ENCODE measurements around the gene SYNPO2. TPM values are rescaled to one million over a fixed set of nuclear protein-coding genes. Genes with fewer than 3 reads are reported as not detected.
"Not testable (repeated sequence)": the region's sequence is repeated elsewhere in the genome, so short reads cannot be mapped to it uniquely, and the experiment has no call there.

Gene SYNPO2
- total and polyA plus RNA-seq, 4 donors: 85.9 to 1,531 (median 273) TPM

DNA sequence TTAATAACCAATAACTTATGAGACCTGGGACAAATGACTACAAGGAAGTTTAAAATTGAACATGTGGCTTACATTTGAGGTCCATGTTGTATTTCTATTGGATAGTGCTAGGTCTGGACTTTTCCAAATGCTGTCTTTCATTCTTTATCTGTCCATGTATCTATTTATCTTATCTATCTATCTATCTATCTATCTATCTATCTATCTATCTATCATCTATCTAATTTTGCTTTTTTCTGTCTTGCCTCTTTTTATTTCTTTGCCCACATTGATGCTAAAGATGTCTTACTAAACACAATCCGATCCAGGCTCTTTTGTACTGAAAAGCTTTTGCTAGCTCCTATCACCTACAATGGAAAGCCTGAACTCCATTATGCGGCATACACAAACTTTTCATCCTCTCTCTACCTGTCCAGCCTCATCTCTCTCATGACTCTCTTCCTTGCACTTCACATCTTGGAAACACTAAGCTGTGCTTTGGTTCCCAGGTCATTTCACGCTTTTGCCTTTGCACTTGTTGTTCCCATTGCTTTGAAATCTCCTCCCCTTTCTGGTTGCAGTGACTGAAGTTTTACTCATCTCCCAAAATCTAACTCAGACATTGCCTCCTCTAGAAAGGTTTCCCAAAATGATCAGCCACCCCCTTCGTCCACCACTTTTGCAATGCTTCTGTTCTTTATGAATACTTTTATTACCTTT lies 107.2 kb downstream of the SYNPO2 start:
- intact Hi-C loops (cut with DNase I): no loop called here
- WGBS, 2 donors: 85 to 89% methylated on average over 4 of the region's 4 CpGs
- Histone ChIP-seq H3K27me3 (ENCODE audit: control insufficient read depth in 1 of 2, insufficient read depth in 2 of 2, low read length in 1 of 2) (no peaks in the 10 kb centered on the region), H3K36me3 (ENCODE audit: control insufficient read depth in 1 of 2, insufficient read depth in 2 of 2, low read length in 1 of 2) (no peaks in the 10 kb centered on the region), H3K9me3 (ENCODE audit: control insufficient read depth, low read length) (no peaks in the 10 kb centered on the region), H3K4me3 (ENCODE audit: low read length in 2 of 2) (no peak overlapping the region), H3K27ac (ENCODE audit: low read depth in 1 of 2, low read length in 2 of 2) (peak overlapping the region; percentile 76), H3K4me1 (ENCODE audit: control insufficient read depth in 1 of 2, insufficient read depth in 2 of 2, low read length in 2 of 2) (peaks cover 5 to 15% of the 10 kb centered on the region in 2 donors)
- DNase-seq (no peak), ATAC-seq (ENCODE audit: low FRiP score) (no peak)

- Histone ChIP-seq H3K27ac (ENCODE audit: low read depth in 1 of 2, low read length in 2 of 2) (peak overlapping the region; percentile 89 to 99), H3K27me3 (ENCODE audit: control insufficient read depth in 1 of 2, insufficient read depth in 2 of 2, low read length in 1 of 2) (no peaks in the 10 kb centered on the region), H3K9me3 (ENCODE audit: control insufficient read depth, low read length) (no peaks in the 10 kb centered on the region), H3K4me3 (ENCODE audit: low read length in 2 of 2) (no peak overlapping the region), H3K36me3 (ENCODE audit: control insufficient read depth in 1 of 2, insufficient read depth in 2 of 2, low read length in 1 of 2) (no peaks in the 10 kb centered on the region), H3K4me1 (ENCODE audit: control insufficient read depth in 1 of 2, insufficient read depth in 2 of 2, low read length in 2 of 2) (peaks cover 2 to 10% of the 10 kb centered on the region in 2 donors)
- DNase-seq (no peak), ATAC-seq (ENCODE audit: low FRiP score) (peak; percentile 76)
- intact Hi-C loops (cut with DNase I): no loop called here
Measured at GRCh38 chr4:118997601-118998000, 108.9 kb downstream of the SYNPO2 start.

DNA sequence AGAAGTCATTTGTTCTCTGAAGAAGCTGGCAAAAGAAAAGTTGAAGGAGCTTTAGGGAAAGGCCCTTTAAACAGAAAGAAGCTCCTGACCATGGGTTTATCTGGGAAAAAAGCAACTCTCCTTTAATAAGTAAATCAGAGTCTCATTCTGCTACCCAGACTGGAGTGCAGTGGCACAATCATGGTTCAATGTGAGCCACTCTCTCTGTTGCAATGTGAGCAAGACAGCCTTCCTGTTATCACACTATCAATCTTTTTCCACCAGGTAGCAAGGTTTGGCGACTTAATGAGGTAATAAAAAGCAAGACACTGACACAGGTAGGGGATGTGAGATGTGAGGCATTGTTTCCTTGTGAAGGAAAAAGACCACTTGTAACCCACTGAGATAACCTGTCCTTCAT lies 111.3 kb downstream of the SYNPO2 start:
- DNase-seq (no peak), ATAC-seq (ENCODE audit: low FRiP score) (no peak)
- H3K27me3 ChIP-seq (ENCODE audit: control insufficient read depth in 1 of 2, insufficient read depth in 2 of 2, low read length in 1 of 2): no peaks in the 10 kb centered on the region
- H3K9me3 ChIP-seq (ENCODE audit: control insufficient read depth, low read length): no peaks in the 10 kb centered on the region
- intact Hi-C loops (cut with DNase I): no loop called here
- WGBS, 2 donors: 73 to 76% methylated on average over 1 of the region's 1 CpG
- no peak overlapping the region for H3K4me3 ChIP-seq (ENCODE audit: low read length in 2 of 2)
- H3K36me3 ChIP-seq (ENCODE audit: control insufficient read depth in 1 of 2, insufficient read depth in 2 of 2, low read length in 1 of 2): no peaks in the 10 kb centered on the region
- peaks cover 5 to 10% of the 10 kb centered on the region in 2 donors for H3K4me1 ChIP-seq (ENCODE audit: control insufficient read depth in 1 of 2, insufficient read depth in 2 of 2, low read length in 2 of 2)
- H3K27ac ChIP-seq (ENCODE audit: low read depth in 1 of 2, low read length in 2 of 2): peak overlapping the region; percentile 89 to 98

DNA sequence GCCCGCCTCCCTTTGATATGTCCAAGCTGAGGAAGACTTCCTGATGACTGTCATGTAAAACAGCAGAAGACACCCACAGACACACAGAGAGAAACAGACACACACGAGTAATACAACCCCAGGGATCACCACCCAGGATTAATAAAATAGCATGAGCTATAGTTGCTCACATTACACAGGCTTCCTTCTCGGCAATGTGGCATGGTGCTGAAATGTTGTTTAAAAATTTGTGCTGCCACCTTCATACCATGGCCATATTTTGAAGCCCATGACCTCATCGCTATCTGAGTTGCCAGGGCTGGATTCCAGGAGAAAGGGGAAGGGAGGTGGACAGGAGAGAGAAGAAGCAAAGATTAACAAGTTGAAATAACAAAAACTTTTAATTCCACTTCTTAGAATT lies 111.7 kb downstream of the SYNPO2 start:
- 6 to 8% methylated on average over 4 of the region's 4 CpGs for WGBS, 2 donors
- Histone ChIP-seq H3K9me3 (ENCODE audit: control insufficient read depth, low read length) (no peaks in the 10 kb centered on the region), H3K4me1 (ENCODE audit: control insufficient read depth in 1 of 2, insufficient read depth in 2 of 2, low read length in 2 of 2) (peaks cover 5 to 10% of the 10 kb centered on the region in 2 donors), H3K27ac (ENCODE audit: low read depth in 1 of 2, low read length in 2 of 2) (peak overlapping the region; percentile 90 to 98), H3K27me3 (ENCODE audit: control insufficient read depth in 1 of 2, insufficient read depth in 2 of 2, low read length in 1 of 2) (no peaks in the 10 kb centered on the region), H3K36me3 (ENCODE audit: control insufficient read depth in 1 of 2, insufficient read depth in 2 of 2, low read length in 1 of 2) (no peaks in the 10 kb centered on the region), H3K4me3 (ENCODE audit: low read length in 2 of 2) (no peak overlapping the region)
- ATAC-seq (ENCODE audit: low FRiP score) (peak; percentile 66), DNase-seq (peak in 1 of 2 donors; percentile 78)
- intact Hi-C loops (cut with DNase I): no loop called here

- Histone ChIP-seq H3K4me1 (ENCODE audit: control insufficient read depth in 1 of 2, insufficient read depth in 2 of 2, low read length in 2 of 2) (peaks cover 5 to 10% of the 10 kb centered on the region in 2 donors), H3K4me3 (ENCODE audit: low read length in 2 of 2) (no peak overlapping the region), H3K36me3 (ENCODE audit: control insufficient read depth in 1 of 2, insufficient read depth in 2 of 2, low read length in 1 of 2) (no peaks in the 10 kb centered on the region), H3K9me3 (ENCODE audit: control insufficient read depth, low read length) (no peaks in the 10 kb centered on the region), H3K27ac (ENCODE audit: low read depth in 1 of 2, low read length in 2 of 2) (peak overlapping the region; percentile 4 to 87), H3K27me3 (ENCODE audit: control insufficient read depth in 1 of 2, insufficient read depth in 2 of 2, low read length in 1 of 2) (no peaks in the 10 kb centered on the region)
- DNase-seq (no peak), ATAC-seq (ENCODE audit: low FRiP score) (no peak)
- intact Hi-C loops (cut with DNase I): no loop called here
- 65 to 99% methylated on average over 3 of the region's 3 CpGs for WGBS, 2 donors
Measured at GRCh38 chr4:119002476-119002875, 113.8 kb downstream of the SYNPO2 start.

GRCh38 chr4:119003001-119003400 lies 114.3 kb downstream of the SYNPO2 start:
- intact Hi-C loops (cut with DNase I); DNase-seq; H3K9me3 ChIP-seq (ENCODE audit: control insufficient read depth, low read length); ATAC-seq (ENCODE audit: low FRiP score); H3K27me3 ChIP-seq (ENCODE audit: control insufficient read depth in 1 of 2, insufficient read depth in 2 of 2, low read length in 1 of 2); H3K36me3 ChIP-seq (ENCODE audit: control insufficient read depth in 1 of 2, insufficient read depth in 2 of 2, low read length in 1 of 2); H3K4me3 ChIP-seq (ENCODE audit: low read length in 2 of 2); H3K4me1 ChIP-seq (ENCODE audit: control insufficient read depth in 1 of 2, insufficient read depth in 2 of 2, low read length in 2 of 2): not testable (repeated sequence)
- peak overlapping the region; percentile 51 to 57 for H3K27ac ChIP-seq (ENCODE audit: low read depth in 1 of 2, low read length in 2 of 2)
- WGBS, 2 donors: 10 to 25% methylated on average over 1 of the region's 1 CpG

GRCh38 chr4:119005928-119006460 lies 117.3 kb downstream of the SYNPO2 start:
- H3K27ac ChIP-seq (ENCODE audit: low read depth in 1 of 2, low read length in 2 of 2): peak overlapping the region; percentile 36 to 95
- H3K4me3 ChIP-seq (ENCODE audit: low read length in 2 of 2): no peak overlapping the region
- peaks cover 7 to 11% of the 10 kb centered on the region in 2 donors for H3K4me1 ChIP-seq (ENCODE audit: control insufficient read depth in 1 of 2, insufficient read depth in 2 of 2, low read length in 2 of 2)
- no peak for DNase-seq
- no peak for ATAC-seq (ENCODE audit: low FRiP score)
- no peaks in the 10 kb centered on the region for H3K27me3 ChIP-seq (ENCODE audit: control insufficient read depth in 1 of 2, insufficient read depth in 2 of 2, low read length in 1 of 2)
- WGBS, 2 donors: 53 to 63% methylated on average over 2 of the region's 2 CpGs
- H3K9me3 ChIP-seq (ENCODE audit: control insufficient read depth, low read length): no peaks in the 10 kb centered on the region
- intact Hi-C loops (cut with DNase I): no loop called here
- no peaks in the 10 kb centered on the region for H3K36me3 ChIP-seq (ENCODE audit: control insufficient read depth in 1 of 2, insufficient read depth in 2 of 2, low read length in 1 of 2)

GRCh38 chr4:119008761-119009160 lies 120.1 kb downstream of the SYNPO2 start:
- Histone ChIP-seq H3K4me3 (ENCODE audit: low read length in 2 of 2) (no peak overlapping the region), H3K36me3 (ENCODE audit: control insufficient read depth in 1 of 2, insufficient read depth in 2 of 2, low read length in 1 of 2) (no peaks in the 10 kb centered on the region), H3K4me1 (ENCODE audit: control insufficient read depth in 1 of 2, insufficient read depth in 2 of 2, low read length in 2 of 2) (peaks cover 7 to 10% of the 10 kb centered on the region in 2 donors), H3K27ac (ENCODE audit: low read depth in 1 of 2, low read length in 2 of 2) (no peak overlapping the region), H3K9me3 (ENCODE audit: control insufficient read depth, low read length) (no peaks in the 10 kb centered on the region), H3K27me3 (ENCODE audit: control insufficient read depth in 1 of 2, insufficient read depth in 2 of 2, low read length in 1 of 2) (no peaks in the 10 kb centered on the region)
- DNase-seq: no peak
- intact Hi-C loops (cut with DNase I): no loop called here
- 64 to 71% methylated on average over 2 of the region's 2 CpGs for WGBS, 2 donors
- ATAC-seq (ENCODE audit: low FRiP score): no peak

DNA sequence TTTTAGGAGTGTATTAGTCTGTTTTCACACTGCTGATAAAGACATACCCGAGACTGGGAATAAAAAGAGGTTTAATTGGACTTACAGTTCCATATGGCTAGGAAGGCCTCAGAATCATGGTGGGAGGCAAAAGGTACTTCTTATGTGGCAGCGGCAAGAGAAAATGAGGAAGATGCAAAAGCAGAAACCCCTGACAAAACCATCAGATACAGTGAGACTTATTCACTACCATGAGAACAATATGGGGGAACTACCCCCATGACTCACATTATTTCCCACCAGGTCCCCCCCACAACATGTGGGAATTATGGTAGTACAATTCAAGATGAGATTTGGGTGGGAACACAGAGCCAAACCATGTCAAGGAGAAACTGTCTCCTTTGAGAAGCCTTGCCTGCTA lies 121.6 kb downstream of the SYNPO2 start:
- intact Hi-C loops (cut with DNase I); H3K4me1 ChIP-seq (ENCODE audit: control insufficient read depth in 1 of 2, insufficient read depth in 2 of 2, low read length in 2 of 2); DNase-seq; ATAC-seq (ENCODE audit: low FRiP score); H3K4me3 ChIP-seq (ENCODE audit: low read length in 2 of 2); H3K9me3 ChIP-seq (ENCODE audit: control insufficient read depth, low read length); H3K36me3 ChIP-seq (ENCODE audit: control insufficient read depth in 1 of 2, insufficient read depth in 2 of 2, low read length in 1 of 2); H3K27me3 ChIP-seq (ENCODE audit: control insufficient read depth in 1 of 2, insufficient read depth in 2 of 2, low read length in 1 of 2): not testable (repeated sequence)
- 83 to 84% methylated on average over 2 of the region's 2 CpGs for WGBS, 2 donors
- peak overlapping the region; percentile 28 to 84 for H3K27ac ChIP-seq (ENCODE audit: low read depth in 1 of 2, low read length in 2 of 2)
